Measurements from ENCODE around the gene SPRYD3. TPM values are rescaled to one million over a fixed set of nuclear protein-coding genes. Genes with fewer than 3 reads are reported as not detected.
"Not testable (repeated sequence)": the region's sequence is repeated elsewhere in the genome, so short reads cannot be mapped to it uniquely, and the experiment has no call there.

SPRYD3 gene
- total RNA-seq, 4 donors from 2014 or later: 21.0 to 39.5 (median 28.4) TPM

- no peak overlapping the region for H3K4me3 ChIP-seq (ENCODE audit: low read depth, poor library complexity, severe bottlenecking)
- 92 to 94% methylated on average over 3 of the region's 3 CpGs for WGBS, 2 donors
- intact Hi-C loops (cut with DNase I; ENCODE audit: low total_unique reads): no loop called here
- DNase-seq (ENCODE audit: low spot score in 2 of 2): no peak
- no peak for TF ChIP-seq CTCF (IDR thresholded peaks at IDR 0.05)
Observed at GRCh38 chr12:53031616-53032015, 47.6 kb downstream of the SPRYD3 start.

GRCh38 chr12:53027014-53027413 is 52.2 kb downstream of the SPRYD3 start:
- DNase-seq (ENCODE audit: low spot score in 2 of 2); H3K4me3 ChIP-seq (ENCODE audit: low read depth, poor library complexity, severe bottlenecking); intact Hi-C loops (cut with DNase I; ENCODE audit: low total_unique reads): not testable (repeated sequence)
- WGBS, 2 donors: 88 to 89% methylated on average over 13 of the region's 13 CpGs

- 84 to 86% methylated on average over 3 of the region's 3 CpGs for WGBS, 2 donors
- intact Hi-C loops (cut with DNase I; ENCODE audit: low total_unique reads): no loop called here
- TF ChIP-seq POLR2A (IDR thresholded peaks at IDR 0.05) (no peak), CTCF (IDR thresholded peaks at IDR 0.05) (no peak)
- H3K4me3 ChIP-seq (ENCODE audit: low read depth, poor library complexity, severe bottlenecking): no peak overlapping the region
- no peak for DNase-seq (ENCODE audit: low spot score in 2 of 2)
Observed at GRCh38 chr12:53025250-53025649, 53.9 kb downstream of the SPRYD3 start.

- TF ChIP-seq POLR2A (IDR thresholded peaks at IDR 0.05) (no peak), CTCF (IDR thresholded peaks at IDR 0.05) (no peak)
- whole genome bisulfite sequencing, 2 donors: 79 to 88% methylated on average over 2 of the region's 2 CpGs
- no peak for DNase-seq (ENCODE audit: low spot score in 2 of 2)
- intact Hi-C loops (cut with DNase I; ENCODE audit: low total_unique reads): no loop called here
- H3K4me3 ChIP-seq (ENCODE audit: low read depth, poor library complexity, severe bottlenecking): no peak overlapping the region
Observed at GRCh38 chr12:53014709-53015108, 64.5 kb downstream of the SPRYD3 start.

Small RNAs within 50 kb of the gene (microRNA-seq; reads per million reads assigned to microRNA genes)
- gene MIR6757 (ENCODE audit: borderline number of aligned reads in 1 of 2, borderline replicate concordance in 2 of 2): 0 reads per million in 2 donors

Other genes starting within 250 kb of the SPRYD3 start
- 100 to 1,000 TPM in 2 of 4 donors, 10 to 100 TPM in 1, 1 to 10 TPM in 1; 8.5 to 259 (median 78.2) TPM for gene KRT79, start 245.1 kb downstream of the SPRYD3 start, total RNA-seq
- gene KRT78, start 230.4 kb downstream of the SPRYD3 start, total RNA-seq: 100 to 1,000 TPM; 114 to 250 (median 183) TPM
- 10 to 100 TPM; 18.1 to 96.0 (median 58.2) TPM for gene KRT8, start 174.3 kb downstream of the SPRYD3 start, total RNA-seq
- 10 to 100 TPM; 23.3 to 97.2 (median 70.9) TPM for gene KRT18, start 130.3 kb downstream of the SPRYD3 start, total RNA-seq
- 100 to 1,000 TPM; 499 to 623 (median 546) TPM for gene EIF4B, start 72.9 kb downstream of the SPRYD3 start, total RNA-seq
- 10 to 100 TPM; 21.8 to 87.1 (median 65.9) TPM for gene TNS2, start 29.3 kb downstream of the SPRYD3 start, total RNA-seq
- gene IGFBP6, start 18.3 kb upstream of the SPRYD3 start, total RNA-seq: 100 to 1,000 TPM in 1 of 4 donors, 10 to 100 TPM in 3; 22.0 to 508 (median 68.9) TPM
- gene SOAT2, start 24.1 kb upstream of the SPRYD3 start, total RNA-seq: under 1 TPM in 2 of 4 donors, not detected in 2; 0.26 to 0.63 TPM
- 10 to 100 TPM in 1 of 4 donors, 1 to 10 TPM in 3; 6.1 to 12.1 (median 8.4) TPM for gene ZNF740, start 101.3 kb upstream of the SPRYD3 start, total RNA-seq
- 10 to 100 TPM in 3 of 4 donors, 1 to 10 TPM in 1; 7.2 to 33.6 (median 19.2) TPM for gene CSAD, start 101.5 kb upstream of the SPRYD3 start, total RNA-seq
- gene ITGB7, start 127.9 kb upstream of the SPRYD3 start, total RNA-seq: 10 to 100 TPM in 1 of 4 donors, 1 to 10 TPM in 3; 6.5 to 13.2 (median 7.8) TPM
- gene RARG, start 152.8 kb upstream of the SPRYD3 start, total RNA-seq: 100 to 1,000 TPM; 160 to 207 (median 199) TPM
- 10 to 100 TPM in 1 of 4 donors, 1 to 10 TPM in 3; 4.7 to 13.6 (median 5.8) TPM for gene ESPL1, start 188.9 kb upstream of the SPRYD3 start, total RNA-seq
- 100 to 1,000 TPM; 522 to 562 (median 543) TPM for gene PFDN5, start 216.2 kb upstream of the SPRYD3 start, total RNA-seq
- gene MYG1, start 220.3 kb upstream of the SPRYD3 start, total RNA-seq: 10 to 100 TPM; 39.2 to 53.5 (median 46.8) TPM
- gene AAAS, start 242.2 kb upstream of the SPRYD3 start, total RNA-seq: 10 to 100 TPM; 41.4 to 47.1 (median 44.8) TPM

Measured in lower leg skin (tissue), 4 donors.